ENCODE data around the gene PCDHGA1. TPM values are rescaled to one million over a fixed set of nuclear protein-coding genes. Genes with fewer than 3 reads are reported as not detected.

The PCDHGA1 gene
- total and polyA plus RNA-seq, 2 experiments from 2014 or later, result 1.2 to 1.7 TPM

GRCh38 chr5:141560151-141560550 is 229.8 kb downstream of the PCDHGA1 start:
- no peaks in the 10 kb centered on the region for H3K36me3 ChIP-seq
- peak overlapping the region; percentile 97 for H3K27ac ChIP-seq
- no peak for TF ChIP-seq CTCF (IDR thresholded peaks at IDR 0.05; ENCODE audit: low read depth, low read length)
- no peaks in the 10 kb centered on the region for H3K9me3 ChIP-seq (ENCODE audit: low read depth)
- H3K4me1 ChIP-seq (ENCODE audit: low read depth), result peaks cover 14% of the 10 kb centered on the region
- peak overlapping the region; percentile 13 for H3K4me3 ChIP-seq
- DNase-seq (ENCODE audit: low read depth in 1 of 2, low spot score in 1 of 2), result peak; percentile 37 to 42
- no peaks in the 10 kb centered on the region for H3K27me3 ChIP-seq

GRCh38 chr5:141560725-141561483 is 230.6 kb downstream of the PCDHGA1 start:
- Histone ChIP-seq H3K36me3 (no peaks in the 10 kb centered on the region), H3K4me3 (peak overlapping the region; percentile 13), H3K27me3 (no peaks in the 10 kb centered on the region), H3K4me1 (ENCODE audit: low read depth) (peaks cover 14% of the 10 kb centered on the region), H3K9me3 (ENCODE audit: low read depth) (no peaks in the 10 kb centered on the region), H3K27ac (peak overlapping the region; percentile 97)
- peak; percentile 86 for TF ChIP-seq CTCF (IDR thresholded peaks at IDR 0.05; ENCODE audit: low read depth, low read length)
- peak; percentile 95 to 99 for DNase-seq (ENCODE audit: low read depth in 1 of 2, low spot score in 1 of 2)

Other genes starting within 250 kb of the PCDHGA1 start
Only the 30 nearest of the 38 such genes appear.
- gene PCDHB8, start 152.7 kb upstream of the PCDHGA1 start, total RNA-seq, result 17.2 and 20.8 TPM in 2 replicates
- gene PCDHB8, start 152.7 kb upstream of the PCDHGA1 start, polyA plus RNA-seq, result 6.2 and 8.7 TPM in 2 replicates
- gene PCDHB16, start 148.1 kb upstream of the PCDHGA1 start, total RNA-seq, result 4.8 and 6.3 TPM in 2 replicates
- 1.6 and 2.7 TPM in 2 replicates for gene PCDHB16, start 148.1 kb upstream of the PCDHGA1 start, polyA plus RNA-seq
- gene PCDHB9, start 143.4 kb upstream of the PCDHGA1 start, total RNA-seq, result 7.4 and 7.9 TPM in 2 replicates
- 2.5 and 2.9 TPM in 2 replicates for gene PCDHB9, start 143.4 kb upstream of the PCDHGA1 start, polyA plus RNA-seq
- 8.8 and 10.9 TPM in 2 replicates for gene PCDHB10, start 138.2 kb upstream of the PCDHGA1 start, total RNA-seq
- 7.8 and 9.0 TPM in 2 replicates for gene PCDHB10, start 138.2 kb upstream of the PCDHGA1 start, polyA plus RNA-seq
- 4.7 and 8.6 TPM in 2 replicates for gene PCDHB11, start 130.9 kb upstream of the PCDHGA1 start, total RNA-seq
- 2.4 and 3.1 TPM in 2 replicates for gene PCDHB11, start 130.9 kb upstream of the PCDHGA1 start, polyA plus RNA-seq
- gene PCDHB12, start 121.8 kb upstream of the PCDHGA1 start, total RNA-seq, result 9.5 and 17.7 TPM in 2 replicates
- 2.1 and 3.5 TPM in 2 replicates for gene PCDHB12, start 121.8 kb upstream of the PCDHGA1 start, polyA plus RNA-seq
- 7.8 and 8.4 TPM in 2 replicates for gene PCDHB13, start 116.6 kb upstream of the PCDHGA1 start, total RNA-seq
- gene PCDHB13, start 116.6 kb upstream of the PCDHGA1 start, polyA plus RNA-seq, result 1.3 and 3.1 TPM in 2 replicates
- gene PCDHB14, start 107.2 kb upstream of the PCDHGA1 start, total RNA-seq, result 17.3 and 21.2 TPM in 2 replicates
- 8.1 and 11.8 TPM in 2 replicates for gene PCDHB14, start 107.2 kb upstream of the PCDHGA1 start, polyA plus RNA-seq
- gene PCDHB15, start 85.1 kb upstream of the PCDHGA1 start, total RNA-seq, result 21.3 and 32.4 TPM in 2 replicates
- 13.3 and 19.3 TPM in 2 replicates for gene PCDHB15, start 85.1 kb upstream of the PCDHGA1 start, polyA plus RNA-seq
- 0.42 TPM in 1 of 2 replicates, not detected in the other for gene SLC25A2, start 26.5 kb upstream of the PCDHGA1 start, total RNA-seq
- gene SLC25A2, start 26.5 kb upstream of the PCDHGA1 start, polyA plus RNA-seq, result not detected in 2 replicates
- gene TAF7, start 9.7 kb upstream of the PCDHGA1 start, total RNA-seq, result 93.8 and 124 TPM in 2 replicates
- gene TAF7, start 9.7 kb upstream of the PCDHGA1 start, polyA plus RNA-seq, result 165 and 215 TPM in 2 replicates
- 0.95 and 1.8 TPM in 2 replicates for gene PCDHGA2, start 8.2 kb downstream of the PCDHGA1 start, total RNA-seq
- 0.18 and 1.1 TPM in 2 replicates for gene PCDHGA2, start 8.2 kb downstream of the PCDHGA1 start, polyA plus RNA-seq
- 1.5 and 3.2 TPM in 2 replicates for gene PCDHGA3, start 13.3 kb downstream of the PCDHGA1 start, total RNA-seq
- gene PCDHGA3, start 13.3 kb downstream of the PCDHGA1 start, polyA plus RNA-seq, result 1.4 and 2.2 TPM in 2 replicates
- 1.8 and 3.7 TPM in 2 replicates for gene PCDHGB1, start 19.6 kb downstream of the PCDHGA1 start, total RNA-seq
- gene PCDHGB1, start 19.6 kb downstream of the PCDHGA1 start, polyA plus RNA-seq, result 0.32 and 0.46 TPM in 2 replicates
- gene PCDHGA4, start 24.5 kb downstream of the PCDHGA1 start, total RNA-seq, result 1.5 and 1.8 TPM in 2 replicates
- 0.20 and 0.32 TPM in 2 replicates for gene PCDHGA4, start 24.5 kb downstream of the PCDHGA1 start, polyA plus RNA-seq
- gene PCDHGB2, start 29.5 kb downstream of the PCDHGA1 start, total RNA-seq, result 2.7 and 3.0 TPM in 2 replicates
- 1.0 and 2.8 TPM in 2 replicates for gene PCDHGB2, start 29.5 kb downstream of the PCDHGA1 start, polyA plus RNA-seq
- gene PCDHGA5, start 33.6 kb downstream of the PCDHGA1 start, total RNA-seq, result 1.1 and 1.2 TPM in 2 replicates
- gene PCDHGA5, start 33.6 kb downstream of the PCDHGA1 start, polyA plus RNA-seq, result 0.09 TPM in 1 of 2 replicates, not detected in the other
- gene PCDHGB3, start 39.7 kb downstream of the PCDHGA1 start, total RNA-seq, result 0.71 and 1.2 TPM in 2 replicates
- gene PCDHGB3, start 39.7 kb downstream of the PCDHGA1 start, polyA plus RNA-seq, result 0.27 TPM in 1 of 2 replicates, not detected in the other
- gene PCDHGA6, start 43.4 kb downstream of the PCDHGA1 start, total RNA-seq, result 0.66 and 0.88 TPM in 2 replicates
- not detected in 2 replicates for gene PCDHGA6, start 43.4 kb downstream of the PCDHGA1 start, polyA plus RNA-seq
- gene PCDHGA7, start 52.2 kb downstream of the PCDHGA1 start, total RNA-seq, result 1.0 and 1.2 TPM in 2 replicates
- 0.20 TPM in 1 of 2 replicates, not detected in the other for gene PCDHGA7, start 52.2 kb downstream of the PCDHGA1 start, polyA plus RNA-seq
- gene PCDHGB4, start 57.2 kb downstream of the PCDHGA1 start, total RNA-seq, result 17.4 and 23.5 TPM in 2 replicates
- gene PCDHGB4, start 57.2 kb downstream of the PCDHGA1 start, polyA plus RNA-seq, result 9.9 and 12.5 TPM in 2 replicates
- 2.3 and 2.5 TPM in 2 replicates for gene PCDHGA8, start 62.1 kb downstream of the PCDHGA1 start, total RNA-seq
- gene PCDHGA8, start 62.1 kb downstream of the PCDHGA1 start, polyA plus RNA-seq, result 0.37 and 1.0 TPM in 2 replicates
- gene PCDHGB5, start 67.4 kb downstream of the PCDHGA1 start, total RNA-seq, result 1.2 and 2.6 TPM in 2 replicates
- gene PCDHGB5, start 67.4 kb downstream of the PCDHGA1 start, polyA plus RNA-seq, result 0.66 TPM in 1 of 2 replicates, not detected in the other
- 1.1 and 1.8 TPM in 2 replicates for gene PCDHGA9, start 72.3 kb downstream of the PCDHGA1 start, total RNA-seq
- gene PCDHGA9, start 72.3 kb downstream of the PCDHGA1 start, polyA plus RNA-seq, result 0.04 and 0.70 TPM in 2 replicates
- 28.7 and 48.6 TPM in 2 replicates for gene PCDHGB6, start 77.5 kb downstream of the PCDHGA1 start, total RNA-seq
- gene PCDHGB6, start 77.5 kb downstream of the PCDHGA1 start, polyA plus RNA-seq, result 26.1 and 44.1 TPM in 2 replicates
- gene PCDHGA10, start 82.5 kb downstream of the PCDHGA1 start, total RNA-seq, result 4.5 and 7.3 TPM in 2 replicates
- gene PCDHGA10, start 82.5 kb downstream of the PCDHGA1 start, polyA plus RNA-seq, result 1.1 and 1.4 TPM in 2 replicates
- gene PCDHGB7, start 87.2 kb downstream of the PCDHGA1 start, total RNA-seq, result 11.3 and 19.9 TPM in 2 replicates
- 8.4 and 12.3 TPM in 2 replicates for gene PCDHGB7, start 87.2 kb downstream of the PCDHGA1 start, polyA plus RNA-seq
- 3.6 and 5.0 TPM in 2 replicates for gene PCDHGA11, start 90.5 kb downstream of the PCDHGA1 start, total RNA-seq
- 0.64 and 1.7 TPM in 2 replicates for gene PCDHGA11, start 90.5 kb downstream of the PCDHGA1 start, polyA plus RNA-seq
- gene PCDHGA12, start 100.0 kb downstream of the PCDHGA1 start, total RNA-seq, result 1.7 and 6.1 TPM in 2 replicates
- 0.45 and 0.52 TPM in 2 replicates for gene PCDHGA12, start 100.0 kb downstream of the PCDHGA1 start, polyA plus RNA-seq
- gene PCDHGC3, start 145.5 kb downstream of the PCDHGA1 start, total RNA-seq, result 23.6 and 29.9 TPM in 2 replicates
- 23.0 and 29.8 TPM in 2 replicates for gene PCDHGC3, start 145.5 kb downstream of the PCDHGA1 start, polyA plus RNA-seq

All from cardiac muscle cell (in vitro differentiated cells and primary cell).